NCI-H2227 (cell line): ENCODE results near the gene DCP1B.
"Not testable (repeated sequence)": the region's sequence is repeated elsewhere in the genome, so short reads cannot be mapped to it uniquely, and the experiment has no call there.

Experiments used
- DNase-seq: peaks from one replicate; lab custom pipeline; 2025; ENCODE audit not compliant: unreplicated experiment; lab: John Stamatoyannopoulos, UW

DCP1B gene

GRCh38 chr12:1977109-1977508 is 27.1 kb downstream of the DCP1B start:
- no peak for DNase-seq

DNA sequence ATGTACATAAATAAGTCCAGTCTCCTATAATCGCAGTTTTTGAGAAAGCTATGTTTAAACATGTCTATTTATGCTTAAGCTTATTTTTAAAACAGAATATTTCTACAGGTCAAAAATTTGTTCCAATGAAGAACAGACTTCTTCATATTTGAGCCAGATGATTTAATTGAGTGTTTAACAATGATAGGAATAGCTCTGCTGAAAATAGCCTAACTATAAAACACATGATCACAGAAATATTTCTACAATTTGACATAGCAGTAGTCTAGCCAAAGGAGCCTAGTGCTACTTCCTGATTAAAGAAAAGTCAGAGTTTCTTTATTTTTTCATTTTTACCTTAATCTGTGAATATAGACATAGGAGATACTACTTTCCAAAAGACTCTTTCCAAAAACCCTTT is 29.4 kb downstream of the DCP1B start:
- no peak for DNase-seq

GRCh38 chr12:1972856-1973317 is 31.4 kb downstream of the DCP1B start:
- DNase-seq: no peak

DNA sequence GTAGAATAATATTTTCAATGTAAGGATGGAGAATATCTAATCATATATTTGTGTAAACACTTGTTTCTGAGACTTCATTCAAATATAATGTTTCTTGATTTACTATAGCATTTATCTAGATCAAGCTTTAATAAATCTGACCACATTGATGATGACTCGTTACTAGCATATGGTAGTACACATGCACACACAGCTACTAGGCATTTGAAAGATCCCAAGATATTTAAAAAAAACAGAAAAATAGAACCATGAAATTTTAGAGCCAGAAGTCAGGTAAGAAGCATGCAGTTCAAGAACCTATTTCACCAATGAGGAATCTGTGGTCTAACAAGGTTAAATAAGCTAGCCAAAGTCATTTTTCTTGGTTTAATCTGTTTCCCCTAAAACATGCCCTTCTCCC is 32.0 kb downstream of the DCP1B start:
- no peak for DNase-seq

DNA sequence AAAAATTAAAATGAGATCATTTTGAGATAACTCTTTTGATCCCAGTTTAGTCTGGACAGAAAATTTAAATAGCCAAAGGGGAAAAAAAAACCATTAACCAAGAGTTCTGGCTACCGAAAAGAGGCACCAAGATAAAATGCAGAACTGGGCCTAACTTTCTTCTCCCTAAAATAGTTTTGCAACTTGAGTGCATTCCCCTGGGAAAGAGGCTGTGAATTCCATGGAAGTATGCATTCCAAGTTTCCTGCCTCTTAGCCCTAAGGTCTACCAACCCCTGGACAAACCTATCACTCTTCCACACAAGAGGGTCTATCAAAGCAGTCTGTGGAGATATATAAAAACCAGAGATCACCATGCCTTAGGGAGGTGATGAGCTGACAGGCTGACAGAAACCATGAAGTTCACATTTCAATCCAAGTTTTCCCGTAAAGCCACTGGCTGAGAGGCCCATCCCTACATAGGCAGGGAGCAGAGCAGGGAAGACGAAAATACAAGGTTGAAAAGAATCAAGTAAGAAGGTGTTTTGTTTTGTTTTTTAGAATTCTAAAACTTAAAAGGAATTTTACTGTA is 33.8 kb downstream of the DCP1B start:
- no peak for DNase-seq

DNA sequence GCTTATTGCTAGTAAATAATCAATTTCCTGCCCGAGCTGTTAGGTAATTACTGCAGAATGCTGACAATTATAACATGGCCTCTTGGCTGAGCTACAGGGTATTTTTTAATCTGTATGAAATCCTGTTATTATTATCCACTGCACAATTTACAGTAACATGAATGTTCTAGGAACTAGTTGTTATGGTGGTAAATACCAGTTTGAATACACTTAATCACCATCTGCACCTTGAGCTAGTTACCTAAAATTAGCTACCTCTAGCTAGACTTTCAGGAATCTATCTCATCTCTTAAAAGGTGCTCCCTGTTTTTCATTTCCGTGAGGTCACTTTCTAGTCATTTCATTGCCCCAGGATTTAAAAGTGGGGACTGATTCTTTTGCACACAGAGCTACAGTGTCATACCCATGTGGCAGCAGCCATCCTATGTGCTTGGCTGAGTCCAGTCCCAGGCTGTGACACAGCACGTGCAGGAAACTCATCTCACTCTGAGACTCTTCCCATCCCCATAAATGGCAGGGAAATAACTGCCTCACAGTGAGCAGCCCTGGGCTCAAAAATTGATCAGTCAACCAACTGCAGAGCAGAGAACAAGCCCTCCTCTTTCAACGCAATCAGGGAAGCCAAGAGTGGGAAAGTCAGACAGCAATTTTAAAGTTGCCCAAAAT is 37.6 kb downstream of the DCP1B start:
- DNase-seq: peak; percentile 3

GRCh38 chr12:1965916-1966315 is 38.3 kb downstream of the DCP1B start:
- DNase-seq: no peak

DNA sequence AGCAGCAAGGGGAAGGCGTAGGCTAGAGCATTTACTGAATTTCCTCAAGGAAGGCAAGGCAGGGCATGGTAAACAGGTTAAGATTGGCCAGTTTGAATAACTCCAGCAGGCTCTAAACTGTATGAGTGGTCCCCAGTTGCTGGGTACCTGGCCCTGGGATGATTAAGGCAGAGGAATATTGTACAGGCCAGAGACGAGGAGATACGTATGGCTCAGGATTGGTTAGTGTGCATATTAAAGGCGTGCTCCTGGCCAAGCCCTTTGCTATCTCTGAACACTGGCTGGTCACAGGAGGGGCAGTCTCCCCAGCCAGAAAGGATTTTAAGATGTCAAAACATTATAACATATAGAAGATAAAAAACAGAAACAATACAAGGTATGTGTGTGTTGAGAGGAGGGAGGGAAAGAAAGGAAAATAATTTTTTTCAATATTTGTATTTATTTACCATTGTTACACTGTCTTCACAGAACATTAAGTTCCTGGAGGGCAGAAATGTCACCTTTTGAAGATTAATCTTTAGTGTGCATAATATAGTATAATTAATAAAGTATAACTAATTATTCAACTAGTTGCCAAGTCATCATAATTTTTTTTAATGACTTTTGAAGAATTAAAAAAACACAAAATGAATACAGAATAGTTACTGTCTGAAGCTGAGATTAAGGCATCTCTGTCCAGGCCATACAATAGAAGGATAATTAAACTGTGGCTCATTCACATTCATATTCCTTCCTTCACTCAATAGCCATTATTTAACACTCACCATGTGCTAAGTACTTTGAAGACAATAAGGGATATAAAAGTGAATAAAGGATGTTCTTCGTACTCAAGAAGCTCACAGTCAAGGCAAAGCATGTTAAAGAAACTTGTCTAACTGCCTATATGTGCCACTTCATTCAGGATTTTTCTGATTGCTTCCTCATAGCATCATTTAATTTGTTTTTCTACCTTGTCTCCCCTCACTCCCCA is 41.9 kb downstream of the DCP1B start:
- DNase-seq: no peak

DNA sequence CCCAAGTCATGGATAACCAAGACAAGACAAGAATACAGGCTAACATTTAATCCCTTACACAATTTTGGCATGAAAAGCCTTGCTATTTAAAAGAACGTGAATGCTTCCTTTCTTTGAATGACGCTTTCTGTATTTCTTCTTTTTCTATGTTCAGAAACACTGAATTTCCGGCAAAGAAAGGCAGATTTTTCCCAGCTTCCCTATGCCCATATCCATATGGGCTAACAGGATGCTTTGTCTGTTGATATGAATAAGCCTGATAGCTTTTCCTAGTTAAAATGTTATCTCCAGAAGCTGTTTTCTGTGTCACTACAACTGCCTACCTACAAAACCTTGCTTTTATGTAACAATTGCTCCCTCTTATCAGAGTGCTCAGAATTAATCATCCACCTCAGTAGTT is 47.5 kb downstream of the DCP1B start:
- no peak for DNase-seq

GRCh38 chr12:1949771-1950470 is 54.3 kb downstream of the DCP1B start:
- DNase-seq: no peak

DNA sequence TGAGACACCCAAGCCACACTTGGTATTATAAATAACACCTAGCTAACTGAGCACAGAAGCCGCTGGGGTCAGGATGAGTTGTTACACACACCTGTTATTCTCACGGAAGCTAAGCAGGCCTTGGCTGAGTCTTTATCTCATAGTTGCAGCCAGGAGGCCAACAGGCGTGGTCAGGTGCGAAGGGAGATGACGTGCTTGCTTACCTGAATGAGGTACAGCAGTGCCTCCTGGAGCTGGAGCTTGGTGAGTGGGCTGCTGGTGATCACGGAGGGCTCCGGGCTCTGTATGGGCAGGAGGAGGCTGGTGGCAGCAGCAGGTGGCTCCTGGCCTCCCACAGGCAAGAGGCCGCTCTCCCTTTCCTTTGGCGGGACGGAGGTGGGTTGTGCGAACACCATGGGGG is 55.4 kb downstream of the DCP1B start:
- DNase-seq: no peak

GRCh38 chr12:1947081-1947480 is 57.2 kb downstream of the DCP1B start:
- no peak for DNase-seq

DNA sequence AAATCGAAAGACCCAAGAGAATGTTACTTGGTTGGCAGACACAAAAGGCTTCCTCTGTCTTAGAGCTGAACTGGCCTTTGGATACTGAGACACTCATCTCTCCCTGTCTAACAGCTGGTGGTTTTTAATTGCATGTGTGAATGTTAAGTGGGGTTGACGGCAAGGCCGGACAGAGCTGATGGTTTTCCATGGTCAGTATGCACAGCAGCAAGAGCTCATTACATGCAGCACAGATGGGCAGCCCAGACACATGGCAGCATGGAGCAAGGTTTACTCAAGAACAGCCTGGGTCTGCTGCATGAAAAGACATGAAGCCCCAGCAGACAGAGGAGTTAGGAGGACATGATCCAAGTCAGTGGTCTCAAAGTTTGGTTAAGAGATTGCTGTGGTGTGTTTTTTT is 58.0 kb downstream of the DCP1B start:
- DNase-seq: no peak

GRCh38 chr12:1945502-1945901 is 58.8 kb downstream of the DCP1B start:
- DNase-seq: not testable (repeated sequence)

GRCh38 chr12:1939801-1940607 is 64.3 kb downstream of the DCP1B start:
- peak; percentile 56 for DNase-seq

GRCh38 chr12:1939331-1939730 is 64.9 kb downstream of the DCP1B start:
- DNase-seq: no peak

DNA sequence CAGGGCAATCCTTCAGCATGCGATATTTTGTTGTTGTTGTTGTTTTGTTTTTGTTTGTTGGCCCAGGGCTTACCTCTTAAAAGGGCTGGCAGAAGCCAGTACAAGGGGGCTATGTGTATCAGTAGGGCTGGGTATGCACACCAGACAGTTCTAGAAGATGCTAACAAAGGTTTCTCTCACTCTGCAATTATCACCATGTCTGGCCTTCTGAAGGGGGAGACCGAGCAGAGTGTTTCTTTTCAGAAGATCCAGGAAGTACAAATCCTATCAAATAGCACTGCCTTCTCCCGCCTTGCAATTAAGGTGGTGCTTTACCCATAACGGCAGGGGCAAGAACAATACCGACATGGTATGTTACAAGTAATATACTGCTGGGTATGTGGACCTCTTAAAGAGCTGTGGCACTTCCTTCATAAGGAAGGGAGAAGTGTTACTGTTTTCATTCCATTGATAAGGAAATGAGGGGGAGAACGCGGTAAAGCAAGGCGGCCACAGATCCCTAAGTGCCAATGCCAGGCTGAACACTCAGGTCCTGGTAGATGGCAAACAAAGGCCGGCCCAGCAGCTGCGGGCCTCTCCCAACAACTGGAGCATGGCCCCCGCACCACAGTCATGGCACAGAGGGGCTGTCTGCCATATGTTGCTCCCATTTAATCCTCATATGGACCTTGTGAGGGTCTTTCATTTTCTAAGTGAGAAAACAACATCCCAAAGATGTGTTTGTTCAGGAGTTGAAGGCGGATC is 66.6 kb downstream of the DCP1B start:
- DNase-seq: no peak

- DNase-seq: no peak
Observed at GRCh38 chr12:1936406-1937320, 67.6 kb downstream of the DCP1B start.
